ENCODE results near the gene MAP1B.

The MAP1B gene
- 0 to 0.19 (median 0) reads per million in 3 donors for total RNA-seq

GRCh38 chr5:72107131-72107900 lies at the start of gene MAP1B:
Gene MAP1B (plus strand): TSS chr5:72107475. CDS start chr5:72107532, 57 bp downstream.
- H3K36me3 ChIP-seq (ENCODE audit: control insufficient read depth, insufficient read depth, low read length): no peaks in the 10 kb centered on the region
- peaks cover 14% of the 10 kb centered on the region for H3K27me3 ChIP-seq (replicated peaks; ENCODE audit: control insufficient read depth, insufficient read depth, low read length, poor library complexity, severe bottlenecking)
- no peak within 1 kb of the TSS for H3K4me3 ChIP-seq (ENCODE audit: insufficient read depth, low read depth, low read length, poor library complexity, severe bottlenecking)
- no peak within 1 kb of the TSS for H3K27ac ChIP-seq (ENCODE audit: insufficient read depth, low read length, poor library complexity, severe bottlenecking)
- H3K4me1 ChIP-seq (ENCODE audit: control insufficient read depth, insufficient read depth, low read length, poor library complexity, severe bottlenecking): peaks cover 15% of the 10 kb centered on the region
- DNase-seq: no peak
- H3K9me3 ChIP-seq (ENCODE audit: control insufficient read depth, low read length): no peaks in the 10 kb centered on the region

- H3K36me3 ChIP-seq (ENCODE audit: control insufficient read depth, insufficient read depth, low read length): no peaks in the 10 kb centered on the region
- no peaks in the 10 kb centered on the region for H3K9me3 ChIP-seq (ENCODE audit: control insufficient read depth, low read length)
- DNase-seq: no peak
- H3K4me3 ChIP-seq (ENCODE audit: insufficient read depth, low read depth, low read length, poor library complexity, severe bottlenecking): no peak overlapping the region
- no peaks in the 10 kb centered on the region for H3K27me3 ChIP-seq (replicated peaks; ENCODE audit: control insufficient read depth, insufficient read depth, low read length, poor library complexity, severe bottlenecking)
- H3K4me1 ChIP-seq (ENCODE audit: control insufficient read depth, insufficient read depth, low read length, poor library complexity, severe bottlenecking): no peaks in the 10 kb centered on the region
- no peak overlapping the region for H3K27ac ChIP-seq (ENCODE audit: insufficient read depth, low read length, poor library complexity, severe bottlenecking)
These were observed 49.5 kb upstream of the MAP1B start for GRCh38 chr5:72057816-72058215.

- H3K4me1 ChIP-seq (ENCODE audit: control insufficient read depth, insufficient read depth, low read length, poor library complexity, severe bottlenecking): no peaks in the 10 kb centered on the region
- no peaks in the 10 kb centered on the region for H3K9me3 ChIP-seq (ENCODE audit: control insufficient read depth, low read length)
- no peaks in the 10 kb centered on the region for H3K27me3 ChIP-seq (replicated peaks; ENCODE audit: control insufficient read depth, insufficient read depth, low read length, poor library complexity, severe bottlenecking)
- H3K36me3 ChIP-seq (ENCODE audit: control insufficient read depth, insufficient read depth, low read length): no peaks in the 10 kb centered on the region
- H3K27ac ChIP-seq (ENCODE audit: insufficient read depth, low read length, poor library complexity, severe bottlenecking): no peak overlapping the region
- H3K4me3 ChIP-seq (ENCODE audit: insufficient read depth, low read depth, low read length, poor library complexity, severe bottlenecking): no peak overlapping the region
- no peak for DNase-seq
These were observed 44.0 kb upstream of the MAP1B start for GRCh38 chr5:72063219-72063819.

GRCh38 chr5:72064801-72065570 lies 42.3 kb upstream of the MAP1B start:
- no peak overlapping the region for H3K27ac ChIP-seq (ENCODE audit: insufficient read depth, low read length, poor library complexity, severe bottlenecking)
- no peaks in the 10 kb centered on the region for H3K4me1 ChIP-seq (ENCODE audit: control insufficient read depth, insufficient read depth, low read length, poor library complexity, severe bottlenecking)
- H3K4me3 ChIP-seq (ENCODE audit: insufficient read depth, low read depth, low read length, poor library complexity, severe bottlenecking): no peak overlapping the region
- H3K36me3 ChIP-seq (ENCODE audit: control insufficient read depth, insufficient read depth, low read length): no peaks in the 10 kb centered on the region
- H3K9me3 ChIP-seq (ENCODE audit: control insufficient read depth, low read length): no peaks in the 10 kb centered on the region
- no peaks in the 10 kb centered on the region for H3K27me3 ChIP-seq (replicated peaks; ENCODE audit: control insufficient read depth, insufficient read depth, low read length, poor library complexity, severe bottlenecking)
- DNase-seq: no peak

GRCh38 chr5:72065751-72066255 lies 41.5 kb upstream of the MAP1B start:
- no peak overlapping the region for H3K27ac ChIP-seq (ENCODE audit: insufficient read depth, low read length, poor library complexity, severe bottlenecking)
- H3K4me1 ChIP-seq (ENCODE audit: control insufficient read depth, insufficient read depth, low read length, poor library complexity, severe bottlenecking): no peaks in the 10 kb centered on the region
- no peaks in the 10 kb centered on the region for H3K36me3 ChIP-seq (ENCODE audit: control insufficient read depth, insufficient read depth, low read length)
- DNase-seq: no peak
- H3K27me3 ChIP-seq (replicated peaks; ENCODE audit: control insufficient read depth, insufficient read depth, low read length, poor library complexity, severe bottlenecking): no peaks in the 10 kb centered on the region
- H3K9me3 ChIP-seq (ENCODE audit: control insufficient read depth, low read length): no peaks in the 10 kb centered on the region
- no peak overlapping the region for H3K4me3 ChIP-seq (ENCODE audit: insufficient read depth, low read depth, low read length, poor library complexity, severe bottlenecking)

GRCh38 chr5:72066705-72067107 lies 40.6 kb upstream of the MAP1B start:
- Histone ChIP-seq H3K27ac (ENCODE audit: insufficient read depth, low read length, poor library complexity, severe bottlenecking) (no peak overlapping the region), H3K4me1 (ENCODE audit: control insufficient read depth, insufficient read depth, low read length, poor library complexity, severe bottlenecking) (no peaks in the 10 kb centered on the region), H3K9me3 (ENCODE audit: control insufficient read depth, low read length) (no peaks in the 10 kb centered on the region), H3K4me3 (ENCODE audit: insufficient read depth, low read depth, low read length, poor library complexity, severe bottlenecking) (no peak overlapping the region), H3K36me3 (ENCODE audit: control insufficient read depth, insufficient read depth, low read length) (no peaks in the 10 kb centered on the region), H3K27me3 (replicated peaks; ENCODE audit: control insufficient read depth, insufficient read depth, low read length, poor library complexity, severe bottlenecking) (no peaks in the 10 kb centered on the region)
- no peak for DNase-seq

GRCh38 chr5:72067682-72068470 lies 39.4 kb upstream of the MAP1B start:
- H3K4me1 ChIP-seq (ENCODE audit: control insufficient read depth, insufficient read depth, low read length, poor library complexity, severe bottlenecking): no peaks in the 10 kb centered on the region
- H3K4me3 ChIP-seq (ENCODE audit: insufficient read depth, low read depth, low read length, poor library complexity, severe bottlenecking): no peak overlapping the region
- H3K9me3 ChIP-seq (ENCODE audit: control insufficient read depth, low read length): no peaks in the 10 kb centered on the region
- no peak overlapping the region for H3K27ac ChIP-seq (ENCODE audit: insufficient read depth, low read length, poor library complexity, severe bottlenecking)
- no peak for DNase-seq
- no peaks in the 10 kb centered on the region for H3K27me3 ChIP-seq (replicated peaks; ENCODE audit: control insufficient read depth, insufficient read depth, low read length, poor library complexity, severe bottlenecking)
- no peaks in the 10 kb centered on the region for H3K36me3 ChIP-seq (ENCODE audit: control insufficient read depth, insufficient read depth, low read length)

GRCh38 chr5:72070529-72070928 lies 36.7 kb upstream of the MAP1B start:
- H3K36me3 ChIP-seq (ENCODE audit: control insufficient read depth, insufficient read depth, low read length): no peaks in the 10 kb centered on the region
- no peak overlapping the region for H3K4me3 ChIP-seq (ENCODE audit: insufficient read depth, low read depth, low read length, poor library complexity, severe bottlenecking)
- H3K4me1 ChIP-seq (ENCODE audit: control insufficient read depth, insufficient read depth, low read length, poor library complexity, severe bottlenecking): no peaks in the 10 kb centered on the region
- DNase-seq: no peak
- H3K9me3 ChIP-seq (ENCODE audit: control insufficient read depth, low read length): no peaks in the 10 kb centered on the region
- H3K27ac ChIP-seq (ENCODE audit: insufficient read depth, low read length, poor library complexity, severe bottlenecking): no peak overlapping the region
- H3K27me3 ChIP-seq (replicated peaks; ENCODE audit: control insufficient read depth, insufficient read depth, low read length, poor library complexity, severe bottlenecking): no peaks in the 10 kb centered on the region

GRCh38 chr5:72071906-72072305 lies 35.4 kb upstream of the MAP1B start:
- no peak overlapping the region for H3K27ac ChIP-seq (ENCODE audit: insufficient read depth, low read length, poor library complexity, severe bottlenecking)
- no peaks in the 10 kb centered on the region for H3K36me3 ChIP-seq (ENCODE audit: control insufficient read depth, insufficient read depth, low read length)
- no peaks in the 10 kb centered on the region for H3K4me1 ChIP-seq (ENCODE audit: control insufficient read depth, insufficient read depth, low read length, poor library complexity, severe bottlenecking)
- H3K27me3 ChIP-seq (replicated peaks; ENCODE audit: control insufficient read depth, insufficient read depth, low read length, poor library complexity, severe bottlenecking): no peaks in the 10 kb centered on the region
- no peaks in the 10 kb centered on the region for H3K9me3 ChIP-seq (ENCODE audit: control insufficient read depth, low read length)
- no peak overlapping the region for H3K4me3 ChIP-seq (ENCODE audit: insufficient read depth, low read depth, low read length, poor library complexity, severe bottlenecking)
- no peak for DNase-seq

Measured in effector memory CD4-positive, alpha-beta T cell (primary cell).